Sciatic nerve (tissue), 2 donors: ENCODE data around the gene NISCH. TPM values are rescaled to one million over a fixed set of nuclear protein-coding genes. Genes with fewer than 3 reads are reported as not detected.

ENCODE experiments used
- ATAC-seq: fragments of 200-7000 bp; cut with Tn5 transposase; one replicate; pipeline ENCODE4 v1.9.1; 2020; ENCODE audit warnings: mild to moderate bottlenecking, moderate library complexity
- DNase-seq: peaks from one replicate; pipeline ENCODE4 v3.0.0-alpha.2; 2020; ENCODE audit warnings: low spot score
- intact Hi-C: fragments of 100-400 bp; cut with DNase I; formaldehyde crosslinking; loops from one replicate; pipeline ENCODE4 v1.14.2; 2022
- total RNA-seq: library from RNA; stranded (reverse); fragmentation: NEBNext Ultra II Directional; extraction: Animal tissue kit (Norgen Biotek cat#: 25700); gene quantifications from one replicate; pipeline ENCODE4 v1.2.1, GENCODE V29; 2021
- donor health status: DM: no; HTN: no; CAD: no.
- donor health status: DM: no; HTN: no; CAD: no.

The NISCH gene
- total RNA-seq: 163 TPM

DNA sequence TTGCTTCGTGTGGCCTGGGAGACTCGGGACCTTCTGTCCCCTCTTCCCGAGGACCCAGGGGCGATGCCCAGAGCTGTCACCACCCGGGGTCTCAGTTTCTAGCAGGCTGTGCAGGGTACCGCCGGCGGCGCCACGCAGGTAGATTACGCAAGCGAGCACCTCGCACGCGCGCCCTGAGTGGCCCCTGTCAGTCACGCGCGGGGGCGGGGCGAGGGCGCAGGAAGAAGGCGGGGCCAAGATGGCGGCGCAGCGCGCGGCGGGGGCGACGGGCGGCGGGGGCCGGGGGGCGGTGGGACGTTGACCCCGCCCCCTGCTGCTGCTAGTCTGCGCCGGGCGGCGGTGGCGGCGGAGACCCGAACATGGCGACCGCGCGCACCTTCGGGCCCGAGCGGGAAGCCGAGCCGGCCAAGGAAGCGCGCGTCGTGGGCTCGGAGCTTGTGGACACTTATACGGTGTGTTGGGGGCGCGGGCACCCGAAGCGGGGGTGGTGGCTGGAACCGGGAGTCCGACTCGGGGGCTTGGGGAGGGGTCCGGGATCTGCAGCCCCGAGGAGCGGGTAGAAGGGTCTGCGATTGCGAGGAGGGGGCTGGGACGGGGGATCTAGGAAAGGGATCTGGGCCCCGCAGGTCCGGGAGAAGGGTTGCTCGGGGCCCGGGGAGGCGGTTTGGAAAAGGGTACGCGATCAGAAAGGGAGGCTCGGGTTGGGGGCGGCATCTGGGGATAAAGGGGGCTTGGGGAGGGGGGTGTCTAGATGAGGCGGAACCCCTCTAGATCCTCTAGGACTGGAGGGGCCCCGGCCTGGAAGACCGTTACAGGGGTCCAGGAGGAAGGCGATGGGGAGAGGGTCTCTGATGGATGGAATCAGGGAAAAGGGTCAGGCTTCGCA, at the start of gene NISCH:
Gene NISCH, plus strand, starts transcription at position 322 of the 886 bp plus-strand sequence. Its CDS starts 38 bp downstream, at position 360.
- intact Hi-C loops: loop anchor here (10.0 kb wide), 1 partner anchor 229 kb away; the partner anchor contains the start of genes GNL3 and PBRM1
- peak; percentile 82 for ATAC-seq
- DNase-seq: peak; percentile 95

DNA sequence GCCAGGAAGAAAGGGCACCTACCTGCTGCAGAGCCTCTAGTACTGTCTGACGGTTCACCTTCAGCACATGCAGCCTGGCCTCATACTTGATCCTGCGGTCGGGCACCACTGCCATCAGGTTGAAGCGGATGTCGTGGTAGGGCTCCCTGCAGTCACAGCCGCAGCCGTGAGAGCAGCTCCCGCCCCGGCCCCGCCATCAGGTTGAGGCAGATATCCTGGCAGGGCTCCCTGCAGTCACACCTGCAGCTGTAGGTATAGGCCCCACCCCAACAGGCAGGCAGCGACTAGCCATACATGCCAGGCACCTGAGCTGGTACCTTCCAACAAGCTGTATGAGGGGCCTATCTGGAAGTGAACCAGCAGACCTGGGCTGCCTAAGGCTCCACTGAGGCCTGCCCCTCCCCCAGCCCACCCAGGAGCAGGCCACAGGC, 49.2 kb upstream of the NISCH start:
- DNase-seq (peak; percentile 59), ATAC-seq (no peak)
- intact Hi-C loops: no loop called here

DNA sequence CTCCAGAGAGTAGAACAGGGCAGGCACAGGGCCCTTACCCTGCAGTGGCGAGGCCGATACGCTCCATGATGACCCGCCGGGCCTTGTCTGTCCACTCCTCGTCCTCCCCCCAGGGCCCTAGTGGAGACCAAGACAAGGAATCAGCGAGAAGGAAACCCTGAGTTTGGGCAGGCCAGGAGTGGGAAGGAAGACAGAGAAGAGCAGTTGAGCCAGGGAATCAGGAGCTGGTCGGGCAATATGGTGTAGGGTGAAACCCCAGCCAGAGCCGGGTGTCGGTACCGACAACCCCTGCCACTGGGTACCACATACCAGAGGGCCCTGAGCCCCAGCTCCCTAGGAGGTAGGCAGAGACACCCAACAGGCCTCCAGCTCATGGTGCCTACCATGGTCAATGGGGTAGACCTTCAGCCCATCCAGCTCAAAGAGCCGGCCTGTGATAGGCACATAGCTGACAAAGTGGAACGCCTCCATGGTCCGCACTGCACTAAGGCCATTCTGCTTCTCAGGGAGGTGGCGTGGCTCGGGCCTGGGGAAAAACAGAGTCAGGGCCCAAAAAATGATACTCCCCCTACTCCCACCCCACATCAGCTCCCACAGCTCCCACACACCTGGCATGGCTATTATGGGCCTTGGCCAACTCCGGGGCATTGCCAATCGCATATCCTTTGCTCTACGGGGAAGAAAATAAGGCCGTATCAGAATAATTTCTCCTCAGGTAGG, 48.5 kb upstream of the NISCH start:
- DNase-seq (peak; percentile 57), ATAC-seq (no peak)
- intact Hi-C loops: no loop called here

DNA sequence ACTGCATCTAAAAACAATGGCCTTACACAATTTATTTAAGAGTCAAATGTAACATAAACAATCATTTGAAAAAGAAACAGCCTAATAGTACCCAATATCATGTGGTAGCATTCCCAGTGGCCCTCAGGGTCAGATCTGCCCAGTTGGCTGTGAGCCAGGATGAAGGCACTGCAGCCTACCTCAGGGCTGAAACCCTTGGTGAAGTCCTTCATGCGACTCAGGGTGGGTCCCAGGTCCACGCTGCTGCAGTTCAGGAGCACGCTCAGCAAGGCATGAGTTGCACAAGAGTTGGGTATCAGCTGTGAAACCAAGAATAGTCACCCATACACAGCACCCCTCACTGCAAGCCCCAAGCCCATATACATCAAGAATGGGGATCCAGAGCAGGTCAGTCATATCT, 47.6 kb upstream of the NISCH start:
- intact Hi-C loops: no loop called here
- DNase-seq (peak; percentile 71), ATAC-seq (no peak)

DNA sequence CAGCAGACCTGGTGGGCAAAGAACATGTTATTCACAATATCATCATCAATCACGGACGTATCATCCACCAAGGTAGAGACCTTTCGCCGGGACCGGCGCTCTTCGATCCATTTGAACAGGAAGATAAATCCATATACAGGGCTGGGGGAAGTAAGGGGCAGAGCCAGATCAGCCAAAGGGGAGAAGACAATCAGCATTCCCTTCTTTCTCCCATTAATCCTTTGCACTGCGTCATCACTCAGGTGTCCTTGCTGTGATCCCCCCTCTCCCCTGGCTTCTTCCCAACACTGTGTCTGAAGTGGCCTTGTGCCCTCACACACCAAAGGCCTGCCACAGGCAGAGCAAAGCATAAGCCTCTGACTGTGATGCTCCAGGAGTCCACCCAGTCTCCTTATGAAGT, 46.9 kb upstream of the NISCH start:
- DNase-seq (peak; percentile 52), ATAC-seq (no peak)
- intact Hi-C loops: no loop called here

DNA sequence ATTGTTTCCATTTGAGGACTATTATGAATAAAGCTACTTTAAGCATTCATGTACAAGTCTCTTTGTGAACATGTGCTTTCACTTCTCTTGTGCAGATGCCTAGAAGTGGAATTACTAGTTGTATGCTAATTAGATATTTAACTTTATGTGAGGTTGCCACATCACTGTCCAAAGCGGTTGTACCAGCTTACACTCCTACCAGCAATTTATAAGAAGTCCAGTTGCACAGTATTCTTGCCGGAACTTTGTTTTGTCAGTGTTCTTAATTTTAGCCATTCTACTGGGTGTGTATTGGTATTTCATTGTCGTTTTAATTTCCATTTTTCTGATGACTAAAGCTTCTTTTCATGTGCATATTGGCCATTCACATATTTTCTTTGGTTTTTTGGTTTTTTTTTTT, 39.6 kb upstream of the NISCH start:
- DNase-seq (no peak), ATAC-seq (no peak)
- intact Hi-C loops: no loop called here

DNA sequence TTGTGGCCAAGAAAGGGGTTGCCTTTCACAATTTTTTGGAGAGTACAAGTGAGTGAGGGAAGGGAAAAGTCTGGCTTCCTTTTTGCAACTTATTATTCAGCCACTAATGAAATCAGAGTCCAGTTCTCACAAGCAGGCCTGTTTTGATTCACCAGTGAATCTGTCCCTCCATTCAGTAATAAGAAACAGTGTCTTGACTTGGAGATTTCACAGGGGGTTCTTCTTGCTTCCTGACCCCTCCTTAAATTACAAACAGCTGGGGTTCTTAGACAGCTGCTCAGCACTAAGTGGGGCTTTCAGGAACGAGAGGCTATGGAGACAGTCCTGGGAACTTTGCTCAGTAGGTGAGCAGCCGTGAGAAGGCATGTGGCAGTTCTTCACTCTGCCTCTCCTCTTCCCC, 35.0 kb upstream of the NISCH start:
- intact Hi-C loops: no loop called here
- ATAC-seq: peak; percentile 43
- no peak for DNase-seq

DNA sequence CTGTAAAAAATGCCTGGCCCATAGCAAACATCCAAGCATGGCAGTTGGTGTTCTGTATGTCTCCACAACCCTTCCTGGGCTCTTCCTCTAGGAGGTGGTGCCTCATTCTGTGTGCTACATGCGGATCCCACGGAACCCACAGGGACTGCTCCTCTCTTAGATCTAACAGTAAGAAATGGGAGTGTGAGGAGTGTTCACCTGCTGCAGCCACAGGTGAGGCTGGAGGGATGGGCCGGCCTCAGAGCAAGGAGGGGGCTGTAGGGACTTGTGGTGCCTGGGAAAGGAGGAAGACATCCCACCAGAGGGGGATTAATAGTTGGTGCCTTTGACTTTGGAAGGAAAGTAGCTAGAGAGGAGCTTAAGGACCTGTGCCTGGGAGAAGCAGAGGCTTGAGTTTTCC, 32.7 kb upstream of the NISCH start:
- peak; percentile 14 for DNase-seq
- no peak for ATAC-seq
- intact Hi-C loops: no loop called here

DNA sequence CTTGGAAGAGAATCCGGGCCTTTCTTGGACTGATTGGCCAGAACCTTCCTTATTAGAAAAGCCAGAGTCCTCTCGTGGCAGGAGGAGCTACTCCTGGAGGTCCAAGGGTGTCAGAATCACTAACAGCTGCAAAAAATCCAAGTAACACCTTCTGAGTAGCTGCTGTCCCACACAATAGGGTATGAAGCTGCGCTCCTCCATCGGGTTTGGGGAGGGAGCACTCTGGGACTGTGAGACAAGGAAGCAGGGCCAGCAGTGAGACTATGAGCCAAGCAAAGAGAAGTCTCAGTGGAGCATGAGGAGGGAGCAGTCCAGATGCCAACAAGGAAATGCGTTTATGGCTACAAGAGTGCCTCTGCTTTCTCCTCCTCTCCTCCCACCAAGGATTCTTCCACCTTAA, 32.2 kb upstream of the NISCH start:
- intact Hi-C loops: no loop called here
- ATAC-seq: peak; percentile 54
- DNase-seq: peak; percentile 34

DNA sequence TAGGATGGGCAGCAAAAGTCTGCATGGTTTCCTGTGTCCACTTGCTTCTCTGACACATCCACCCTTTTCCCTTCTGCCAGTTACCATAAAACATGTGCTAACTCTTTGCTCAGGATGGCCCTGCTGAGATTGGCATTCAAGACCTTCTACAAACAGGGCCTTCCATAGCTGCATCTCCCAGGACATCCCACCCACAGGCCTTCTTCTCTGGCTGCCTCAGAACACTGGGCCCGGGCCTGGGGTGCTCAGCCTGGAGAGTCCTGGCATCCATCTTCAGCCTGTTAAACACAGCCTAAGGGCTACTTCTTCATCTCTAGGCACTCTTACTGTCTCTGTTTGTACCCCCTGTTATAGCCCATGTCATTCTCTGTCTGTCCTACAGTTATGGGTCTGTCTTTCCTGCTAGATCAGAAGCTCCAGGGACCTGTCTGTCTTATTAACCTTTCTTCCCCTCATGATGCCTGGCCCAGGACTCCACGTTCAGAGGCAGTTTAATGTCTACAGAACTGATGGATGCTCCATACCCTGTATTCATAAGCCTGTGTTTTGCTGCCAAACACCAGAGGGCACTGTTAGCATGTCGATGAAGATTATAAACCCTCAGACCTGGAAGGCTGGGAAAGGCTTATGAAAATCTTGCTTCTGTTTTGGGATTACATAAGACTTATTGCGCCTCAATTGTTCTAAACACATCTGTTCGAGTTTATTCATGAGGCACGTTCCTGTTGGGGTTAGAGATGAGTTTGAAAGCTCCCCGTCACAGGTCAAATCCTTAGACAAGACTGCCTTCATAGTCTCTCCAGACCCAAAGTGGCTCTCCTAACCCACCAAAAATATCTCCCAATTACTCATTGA, 27.0 kb upstream of the NISCH start:
- DNase-seq (peak; percentile 79), ATAC-seq (peak; percentile 91)
- intact Hi-C loops: no loop called here

DNA sequence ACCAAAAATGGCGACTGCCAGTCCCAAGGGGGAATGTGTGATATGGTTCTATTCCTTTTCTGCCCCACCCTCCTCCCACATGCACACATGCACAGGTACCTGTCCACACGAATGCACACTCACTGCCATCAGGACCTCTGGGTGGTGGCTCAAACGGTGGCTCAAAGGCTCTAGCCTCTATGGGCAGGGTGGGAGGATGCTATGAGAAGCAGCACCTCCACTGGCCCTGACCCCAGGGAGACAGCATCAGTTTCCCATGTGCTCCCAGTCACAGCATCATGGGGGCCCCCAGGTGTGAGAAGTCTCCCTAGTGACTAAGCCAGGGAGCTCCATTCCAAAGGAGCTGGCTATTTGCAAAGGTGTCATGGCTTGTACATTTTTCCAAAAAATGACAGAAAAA, 26.4 kb upstream of the NISCH start:
- peak; percentile 3 for ATAC-seq
- intact Hi-C loops: no loop called here
- DNase-seq: peak; percentile 50

DNA sequence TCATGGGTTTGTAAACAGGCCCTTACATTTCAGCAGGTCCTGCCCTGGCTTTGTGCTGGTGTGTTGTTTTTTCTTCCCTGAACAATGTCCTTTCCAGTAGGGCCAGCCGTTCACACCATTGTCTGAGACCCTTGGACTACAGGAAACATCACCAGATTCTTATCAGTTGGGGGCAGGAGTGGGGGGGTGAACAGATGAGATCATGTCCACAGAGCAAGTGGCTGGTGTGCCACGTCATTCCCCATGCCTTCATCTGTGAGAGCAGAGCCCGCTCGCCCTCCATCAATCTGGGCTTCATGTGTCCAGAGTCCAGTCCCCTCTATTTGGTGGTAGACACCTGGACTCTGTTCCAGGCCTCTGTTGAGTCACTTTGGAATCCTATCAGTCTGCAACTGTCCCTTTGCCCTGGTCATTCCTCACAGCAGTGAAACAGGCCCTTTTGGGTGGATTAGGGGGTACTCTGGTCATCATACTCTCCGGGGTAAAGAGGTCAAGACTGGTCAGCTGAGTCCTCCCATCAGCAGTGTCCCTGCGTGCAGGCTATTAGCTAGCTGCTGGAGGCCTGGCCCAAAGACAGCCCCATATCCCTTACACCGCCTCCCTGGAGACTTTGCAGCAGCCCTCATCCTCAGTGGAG, 25.5 kb upstream of the NISCH start:
- intact Hi-C loops: no loop called here
- ATAC-seq (no peak), DNase-seq (peak; percentile 54)

DNA sequence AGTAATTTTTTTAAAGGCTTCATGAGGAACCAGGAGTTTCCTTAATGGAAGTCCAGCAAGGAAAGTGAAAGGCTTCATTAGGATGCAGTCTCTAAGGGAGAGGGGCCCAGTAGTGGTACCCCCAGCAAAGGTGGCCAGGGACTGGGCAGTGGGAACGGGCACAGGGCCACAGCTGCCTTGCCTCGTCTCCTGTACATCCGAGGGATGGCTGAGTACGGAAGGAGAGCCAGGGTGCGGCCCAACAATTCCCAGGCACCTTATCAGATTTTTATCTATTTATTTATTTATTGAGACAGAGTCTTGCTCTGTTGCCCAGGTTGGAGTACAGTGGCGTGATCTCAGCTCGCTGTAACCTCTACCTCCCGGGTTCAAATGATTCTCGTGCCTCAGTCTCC, 25.0 kb upstream of the NISCH start:
- intact Hi-C loops: no loop called here
- ATAC-seq (no peak), DNase-seq (peak; percentile 41)

DNA sequence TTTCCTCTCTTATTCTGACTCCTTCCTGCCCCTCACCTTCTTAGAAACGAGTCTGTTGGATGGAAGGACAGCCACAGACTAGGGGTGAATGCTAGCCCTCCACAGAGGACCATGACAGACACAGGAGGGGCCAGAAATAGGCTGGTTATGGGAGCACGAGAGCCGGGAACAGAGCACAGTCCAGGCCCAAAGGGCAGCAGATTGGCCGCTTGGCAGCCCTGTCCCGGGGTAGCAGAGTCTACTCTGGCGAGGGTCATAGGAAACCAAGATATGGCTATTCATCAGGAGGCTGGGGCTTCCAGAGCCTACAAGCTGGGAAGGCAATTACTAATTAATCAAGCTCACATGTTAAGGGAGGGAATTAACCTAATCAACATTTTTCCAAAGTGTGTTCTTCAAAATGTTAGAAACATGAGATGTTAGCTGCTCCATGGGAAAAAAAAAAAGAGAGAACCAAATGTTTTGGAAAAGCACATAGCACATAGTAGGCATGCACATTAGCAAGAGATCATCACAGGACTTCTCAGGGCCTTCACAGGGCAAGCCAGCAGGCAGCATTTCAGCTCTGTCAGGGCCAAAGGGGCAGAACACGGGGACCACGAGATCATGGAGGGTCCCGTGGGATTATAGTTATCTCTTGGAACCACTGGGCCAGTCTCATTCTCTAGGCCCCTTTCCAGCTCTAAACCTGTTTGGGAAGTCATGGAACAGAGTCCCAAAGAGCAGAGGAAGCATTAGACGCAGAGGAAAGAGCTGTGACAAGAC, 23.8 kb upstream of the NISCH start:
- DNase-seq (peak; percentile 33), ATAC-seq (no peak)
- intact Hi-C loops: no loop called here

DNA sequence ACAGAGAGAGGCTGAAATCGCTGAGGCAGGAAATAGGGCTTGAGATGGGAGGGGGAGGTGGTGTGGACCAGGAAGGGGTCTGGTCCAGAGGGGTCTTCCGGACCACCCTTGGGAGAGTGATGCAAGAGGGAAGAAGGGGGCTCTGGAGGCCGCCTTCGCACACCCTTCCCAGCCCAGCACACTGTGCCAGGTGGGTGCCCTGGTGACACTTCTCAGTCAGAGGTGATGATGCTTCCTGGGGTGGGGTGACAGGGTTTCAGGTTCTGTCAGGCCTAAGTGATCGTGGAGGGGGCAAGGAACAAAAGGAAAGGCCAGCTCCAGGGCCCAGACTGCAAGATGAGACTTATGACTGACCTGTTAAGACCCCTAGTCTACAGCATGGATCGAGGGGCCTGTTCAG, 23.2 kb upstream of the NISCH start:
- ATAC-seq (no peak), DNase-seq (peak; percentile 51)
- intact Hi-C loops: no loop called here

DNA sequence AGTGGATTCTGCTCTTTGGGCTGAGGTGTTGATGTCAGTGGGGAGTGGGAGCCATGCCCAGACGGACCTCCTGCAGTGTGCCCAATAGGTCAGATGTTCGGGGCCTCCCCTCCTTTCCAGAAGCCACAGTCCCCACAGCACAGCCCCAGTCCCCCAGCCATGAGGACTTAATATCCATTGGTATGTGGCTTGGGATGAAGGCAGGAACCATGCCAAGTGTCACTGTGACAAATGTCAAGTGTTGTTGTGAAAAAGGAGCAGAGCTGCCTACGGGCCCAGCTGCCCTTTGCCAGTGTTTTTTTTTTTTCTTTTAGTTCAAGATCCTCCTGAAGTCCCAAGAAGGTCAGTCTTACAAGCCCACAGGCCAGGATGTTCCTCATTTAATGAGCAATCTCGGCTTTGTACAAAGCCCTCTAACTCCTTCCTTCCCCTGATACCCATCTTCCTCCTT, 22.7 kb upstream of the NISCH start:
- ATAC-seq (no peak), DNase-seq (peak; percentile 57)
- intact Hi-C loops: no loop called here

DNA sequence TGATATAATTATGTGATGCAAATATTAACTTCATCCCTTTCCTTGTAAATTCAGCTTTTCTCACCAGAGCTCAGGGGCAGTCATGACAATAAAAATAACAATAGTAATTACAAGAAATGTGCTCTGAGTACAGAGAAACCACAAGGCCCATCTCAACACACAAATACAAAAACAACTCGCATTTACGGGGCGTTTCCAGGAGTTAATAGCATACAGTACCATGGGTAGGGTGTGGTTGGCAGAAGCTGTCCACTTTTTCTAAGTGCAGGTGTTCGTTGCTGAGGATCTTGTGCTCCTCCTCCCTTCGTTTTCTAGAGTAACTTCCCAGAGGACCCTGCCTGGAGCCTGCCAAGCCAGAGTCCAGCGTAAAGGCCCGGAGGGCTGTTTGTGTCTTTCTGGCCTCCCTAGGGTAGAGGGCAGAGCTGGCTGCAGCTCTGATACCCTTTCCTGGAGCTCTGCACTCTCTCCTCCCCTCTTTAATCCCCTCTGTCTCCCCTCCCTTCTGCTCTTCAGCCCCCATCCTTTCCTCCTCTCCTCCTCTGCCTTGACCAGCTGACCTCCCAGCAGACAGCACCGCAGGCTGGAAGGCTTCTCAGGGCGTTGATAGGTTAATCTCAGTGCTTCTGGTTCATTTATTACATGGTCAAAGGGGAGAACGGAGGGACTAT, 21.9 kb upstream of the NISCH start:
- intact Hi-C loops: no loop called here
- ATAC-seq (no peak), DNase-seq (peak; percentile 36)
